ENCODE results near the gene IFI6. TPM values are rescaled to one million over a fixed set of nuclear protein-coding genes. Genes with fewer than 3 reads are reported as not detected.

The IFI6 gene
- 426 and 1,520 TPM in 2 replicates for total RNA-seq (2022)
- percentile 98 among the genes with signal in this experiment for Bru-seq, nascent RNA
- BruChase-seq, experiment 1, labeled RNA remaining after a 6-hour chase: percentile 97 among the genes with signal in this experiment
- BruChase-seq, experiment 2, labeled RNA remaining after a 2-hour chase: percentile 93 among the genes with signal in this experiment
- long read RNA-seq, transcript IFI6-201 (5 exons, 822 nt): minor isoform, 19 of 1,848 reads
- long read RNA-seq, transcript IFI6-203 (5 exons, 828 nt): minor isoform, 242 of 1,848 reads
- long read RNA-seq, transcript IFI6-202 (5 exons, 841 nt): major isoform, 1,497 of 1,848 reads
- long read RNA-seq, partial matches to known transcripts: 20 of 1,848 reads
- long read RNA-seq, other reads (novel, unspliced or antisense): 70 of 1,848 reads

DNA sequence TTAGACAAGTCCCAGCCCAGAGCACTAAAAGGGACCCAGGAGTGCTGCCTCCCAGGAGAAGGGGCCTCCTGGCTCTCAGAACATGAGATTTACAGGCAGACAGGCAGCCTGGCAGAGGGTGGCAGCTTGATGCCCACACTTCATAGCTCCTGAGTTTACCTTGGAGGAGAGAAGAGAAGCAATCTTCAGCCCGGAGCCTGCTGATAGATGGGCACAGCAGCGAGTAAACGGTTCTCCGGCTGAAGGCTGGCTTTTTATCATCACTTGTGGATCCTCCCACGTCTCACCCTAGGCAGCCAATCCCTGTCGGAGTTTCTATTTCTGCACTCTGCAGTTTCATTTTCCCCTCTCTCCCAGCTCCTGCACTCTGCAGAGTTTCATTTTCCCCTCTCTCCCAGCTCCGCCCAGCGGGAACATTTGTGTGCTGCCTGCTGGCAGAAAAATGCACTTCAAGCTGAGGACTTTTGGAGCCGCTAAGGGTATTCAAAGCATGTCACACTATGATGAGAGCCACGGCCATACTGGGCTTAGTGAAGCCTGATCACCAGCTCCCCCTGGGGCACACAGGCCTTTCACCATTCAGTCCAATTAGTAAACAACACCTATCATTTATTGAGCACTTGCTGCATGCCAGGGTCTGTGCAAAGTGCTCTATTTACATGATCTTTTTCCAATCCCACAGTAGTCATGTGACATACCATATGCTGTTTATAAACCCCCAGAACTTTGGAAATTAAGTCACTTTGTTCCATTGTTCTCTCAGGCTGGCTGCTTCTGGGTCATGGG is at the start of gene IFI6:
IFI6 (minus strand) TSS at position 229 of the 786 bp plus-strand sequence. CDS start 2,878 bp downstream, outside the sequence.
- TF ChIP-seq, protein P1, sequence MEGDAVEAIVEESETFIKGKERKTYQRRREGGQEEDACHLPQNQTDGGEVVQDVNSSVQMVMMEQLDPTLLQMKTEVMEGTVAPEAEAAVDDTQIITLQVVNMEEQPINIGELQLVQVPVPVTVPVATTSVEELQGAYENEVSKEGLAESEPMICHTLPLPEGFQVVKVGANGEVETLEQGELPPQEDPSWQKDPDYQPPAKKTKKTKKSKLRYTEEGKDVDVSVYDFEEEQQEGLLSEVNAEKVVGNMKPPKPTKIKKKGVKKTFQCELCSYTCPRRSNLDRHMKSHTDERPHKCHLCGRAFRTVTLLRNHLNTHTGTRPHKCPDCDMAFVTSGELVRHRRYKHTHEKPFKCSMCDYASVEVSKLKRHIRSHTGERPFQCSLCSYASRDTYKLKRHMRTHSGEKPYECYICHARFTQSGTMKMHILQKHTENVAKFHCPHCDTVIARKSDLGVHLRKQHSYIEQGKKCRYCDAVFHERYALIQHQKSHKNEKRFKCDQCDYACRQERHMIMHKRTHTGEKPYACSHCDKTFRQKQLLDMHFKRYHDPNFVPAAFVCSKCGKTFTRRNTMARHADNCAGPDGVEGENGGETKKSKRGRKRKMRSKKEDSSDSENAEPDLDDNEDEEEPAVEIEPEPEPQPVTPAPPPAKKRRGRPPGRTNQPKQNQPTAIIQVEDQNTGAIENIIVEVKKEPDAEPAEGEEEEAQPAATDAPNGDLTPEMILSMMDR (IDR thresholded peaks at IDR 0.05; ENCODE audit: unreplicated experiment): no peak
- DNase-seq: peak; percentile 82
- Mint-ChIP-seq H3K27ac (ENCODE audit: unreplicated experiment) (peak within 1 kb of the TSS; percentile 92), H3K36me3 (ENCODE audit: insufficient read depth, unreplicated experiment) (peaks cover 10% of the 10 kb centered on the region), H3K27me3 (ENCODE audit: unreplicated experiment) (no peaks in the 10 kb centered on the region), H3K4me1 (ENCODE audit: low read depth, unreplicated experiment) (peaks cover 18% of the 10 kb centered on the region), H3K9me3 (ENCODE audit: low read depth, unreplicated experiment) (no peaks in the 10 kb centered on the region), H3K4me3 (ENCODE audit: low read depth, unreplicated experiment) (peak within 1 kb of the TSS; percentile 78)
- BruUV-seq (replicated peaks): no TSS peak
- CTCF ChIA-PET: interaction anchor here (0.7 to 2.5 kb wide), 3 partner anchors 48 to 101 kb away, joined by 3 to 15 read pairs (median 3); partner anchors contain the start of genes FAM76A and STX12
- intact Hi-C loops (cut with micrococcal nuclease; ENCODE audit: unreplicated experiment): loop anchor here (5.0 kb wide), 1 partner anchor 55 kb away; the partner anchor contains the start of gene FAM76A

DNA sequence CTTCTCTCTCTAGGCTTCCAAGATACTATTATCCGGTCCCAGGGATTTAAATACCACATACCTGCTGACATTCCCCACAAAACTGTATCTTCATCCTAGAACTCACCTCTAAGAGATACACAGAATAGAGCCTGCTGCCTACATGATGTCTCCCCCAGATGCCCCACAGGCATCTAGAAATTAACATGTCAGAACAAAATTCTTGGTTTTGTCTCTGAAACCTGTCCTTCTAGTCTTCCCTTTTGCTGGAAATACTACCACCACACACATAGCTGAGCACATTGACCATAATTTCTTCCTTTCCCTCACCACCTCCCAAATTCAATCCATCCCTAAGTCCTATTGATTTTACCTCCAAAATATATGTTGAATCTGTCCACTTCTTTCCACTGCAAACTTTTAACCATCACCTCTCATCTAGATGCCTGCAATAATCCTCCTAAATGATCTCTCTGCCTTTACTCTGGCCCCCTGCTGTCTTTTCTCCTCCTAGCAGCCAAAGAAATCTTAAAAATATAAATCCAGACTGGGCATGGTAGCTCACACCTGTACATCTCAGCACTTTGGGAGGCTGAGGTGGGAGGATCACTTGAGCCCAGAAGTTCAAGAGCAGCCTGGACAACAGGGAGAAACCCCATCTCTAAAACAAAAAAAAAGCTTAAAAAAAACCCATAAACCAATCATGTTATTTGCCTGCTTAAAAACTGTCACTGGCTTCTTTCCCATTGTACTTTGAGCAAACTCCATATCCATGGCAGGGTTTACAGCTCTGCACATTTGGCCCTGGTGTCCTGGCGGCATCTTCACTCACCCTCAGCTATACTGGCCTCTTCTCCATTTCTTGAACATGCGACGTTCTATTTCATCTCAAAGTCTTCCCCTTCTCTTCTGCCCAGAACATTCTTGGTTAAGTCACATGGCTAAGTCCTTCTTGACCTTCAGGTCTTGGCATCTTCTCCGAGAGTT is 47.6 kb upstream of the IFI6 start:
- peaks cover 14% of the 10 kb centered on the region for H3K27me3 Mint-ChIP-seq (ENCODE audit: unreplicated experiment)

DNA sequence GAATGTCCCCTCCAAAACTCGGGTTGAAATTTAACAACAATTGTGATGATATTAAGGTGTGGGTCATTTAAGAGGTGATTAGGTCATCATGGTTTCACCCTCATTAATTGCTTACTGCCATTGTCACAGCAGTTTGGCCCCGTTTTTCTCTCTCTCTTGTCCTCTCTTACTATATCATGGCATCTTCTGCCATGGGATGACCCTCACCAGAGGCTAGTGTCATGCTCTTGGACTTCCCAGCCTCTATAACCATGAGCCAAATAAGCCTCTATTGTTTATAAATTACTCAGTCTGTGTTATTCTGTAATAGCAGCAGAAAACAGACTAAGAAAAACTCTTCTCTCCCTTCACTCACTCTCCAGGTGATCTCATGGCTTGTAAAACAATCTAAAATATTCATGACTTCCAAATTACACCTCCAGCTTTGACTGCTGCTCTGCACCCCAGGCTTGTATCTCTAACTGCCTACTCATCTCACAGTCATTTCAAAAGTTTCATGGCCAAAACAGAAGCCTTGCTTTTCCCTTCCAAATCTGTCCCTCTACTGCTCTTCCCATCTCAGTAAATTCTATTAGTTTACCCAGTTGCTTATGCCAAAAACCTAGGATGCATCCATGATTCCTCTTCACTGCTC is 44.4 kb upstream of the IFI6 start:
- DNase-seq: no peak
- peaks cover 6% of the 10 kb centered on the region for H3K9me3 Mint-ChIP-seq (ENCODE audit: low read depth, unreplicated experiment)
- H3K4me1 Mint-ChIP-seq (ENCODE audit: low read depth, unreplicated experiment): peaks cover 17% of the 10 kb centered on the region
- no peak overlapping the region for H3K27ac Mint-ChIP-seq (ENCODE audit: unreplicated experiment)
- BruUV-seq (replicated peaks): no TSS peak
- CTCF ChIA-PET: no interaction called here
- no peak overlapping the region for H3K4me3 Mint-ChIP-seq (ENCODE audit: low read depth, unreplicated experiment)
- peaks cover 4% of the 10 kb centered on the region for H3K36me3 Mint-ChIP-seq (ENCODE audit: insufficient read depth, unreplicated experiment)
- intact Hi-C loops (cut with micrococcal nuclease; ENCODE audit: unreplicated experiment): no loop called here
- peaks cover 14% of the 10 kb centered on the region for H3K27me3 Mint-ChIP-seq (ENCODE audit: unreplicated experiment)
- TF ChIP-seq, protein P1 (IDR thresholded peaks at IDR 0.05; ENCODE audit: unreplicated experiment): no peak

More for the DNA sequence above, 47.6 kb upstream of the IFI6 start:
- Mint-ChIP-seq H3K36me3 (ENCODE audit: insufficient read depth, unreplicated experiment) (peaks cover 4% of the 10 kb centered on the region), H3K4me1 (ENCODE audit: low read depth, unreplicated experiment) (no peaks in the 10 kb centered on the region), H3K27ac (ENCODE audit: unreplicated experiment) (no peak overlapping the region), H3K4me3 (ENCODE audit: low read depth, unreplicated experiment) (no peak overlapping the region), H3K9me3 (ENCODE audit: low read depth, unreplicated experiment) (peaks cover 6% of the 10 kb centered on the region)
- CTCF ChIA-PET: interaction anchor here (0.5 to 1.1 kb wide), 5 partner anchors 13 to 375 kb away, joined by 3 to 5 read pairs (median 3); partner anchors contain the start of gene IFI6
- intact Hi-C loops (cut with micrococcal nuclease; ENCODE audit: unreplicated experiment): no loop called here
- BruUV-seq (replicated peaks): no TSS peak
- TF ChIP-seq, protein P1 (IDR thresholded peaks at IDR 0.05; ENCODE audit: unreplicated experiment): no peak
- DNase-seq: no peak
